Naive thymus-derived CD4-positive, alpha-beta T cell (primary cell): Measurements from ENCODE around the gene ATAD1. TPM values are rescaled to one million over a fixed set of nuclear protein-coding genes. Genes with fewer than 3 reads are reported as not detected.

ENCODE experiments used
- ATAC-seq: fragments of 150-1000 bp; cut with Tn5 transposase; 2 replicates; pipeline ENCODE4 v1.10.0; 2021; ENCODE audit warnings: mild to moderate bottlenecking, moderate library complexity
- CTCF ChIA-PET: fragments of 350-600 bp; sonication (Branson Sonifier 250); formaldehyde crosslinking; loops from one replicate; lab custom pipeline; 2021; ENCODE audit warnings: antibody characterized with exemption; lab: Charles Lee
- POLR2A ChIA-PET: fragments of 350-600 bp; sonication (Branson Sonifier 250); formaldehyde crosslinking; loops from one replicate; lab custom pipeline; 2021; ENCODE audit warnings: antibody characterized with exemption, inconsistent platforms; lab: Charles Lee
- DNase-seq, 9 donors: peaks; one replicate each; pipeline versions ENCODE4 v3.0.0 to v3.0.0-alpha.2; 2020 to 2022; ENCODE audit warnings: mixed read lengths in 1 of 9
- H3K27ac ChIP-seq: one replicate; pipeline ENCODE4 v1.7.0; 2013; ENCODE audit warnings: mild to moderate bottlenecking, low read depth, low read length, moderate library complexity
- H3K27me3 ChIP-seq, 2 donors: one replicate each; pipeline ENCODE4 v1.7.0; 2013; ENCODE audit warnings: low read length in 2 of 2, mild to moderate bottlenecking in 2 of 2, moderate library complexity in 2 of 2; ENCODE audit not compliant: control insufficient read depth in 2 of 2, insufficient read depth in 2 of 2
- H3K36me3 ChIP-seq, 3 experiments: 1 replicate in 2 of 3; 2 replicates in 1 of 3; pipeline ENCODE4 v1.7.0; 2013; ENCODE audit warnings: low read length in 3 of 3, mild to moderate bottlenecking in 3 of 3, moderate library complexity in 1 of 3; ENCODE audit not compliant: insufficient read depth in 3 of 3, control insufficient read depth in 2 of 3
- H3K4me1 ChIP-seq, 2 donors: one replicate each; pipeline ENCODE4 v1.7.0; 2013; ENCODE audit warnings: low read length in 2 of 2, mild to moderate bottlenecking in 2 of 2, moderate library complexity in 1 of 2; ENCODE audit not compliant: control insufficient read depth in 2 of 2, insufficient read depth in 2 of 2
- H3K4me3 ChIP-seq: 2 replicates; pipeline ENCODE4 v1.7.0; 2013; ENCODE audit warnings: mild to moderate bottlenecking, low read length
- H3K9me3 ChIP-seq, 3 experiments: 1 replicate in 2 of 3; 2 replicates in 1 of 3; pipeline ENCODE4 v1.7.0; 2013; ENCODE audit warnings: low read length in 3 of 3; ENCODE audit not compliant: control insufficient read depth in 2 of 3
- H3K27ac Mint-ChIP-seq, 9 donors: one replicate each; pipeline ENCODE4 v1.8.0; 2020 to 2022; ENCODE audit warnings: mixed read lengths in 9 of 9, mild to moderate bottlenecking in 8 of 9, moderate library complexity in 5 of 9, inconsistent platforms in 2 of 9
- H3K27me3 Mint-ChIP-seq, 5 donors: one replicate each; pipeline ENCODE4 v1.8.0; 2021 to 2022; ENCODE audit warnings: mixed read lengths in 5 of 5, mild to moderate bottlenecking in 1 of 5
- H3K36me3 Mint-ChIP-seq, 5 donors: one replicate each; pipeline ENCODE4 v1.8.0; 2020 to 2022; ENCODE audit warnings: mixed read lengths in 5 of 5, mild to moderate bottlenecking in 3 of 5, inconsistent platforms in 1 of 5
- H3K4me1 Mint-ChIP-seq, 7 donors: one replicate each; pipeline ENCODE4 v1.8.0; 2020 to 2022; ENCODE audit warnings: mixed read lengths in 7 of 7, mild to moderate bottlenecking in 3 of 7, inconsistent platforms in 1 of 7
- H3K4me3 Mint-ChIP-seq, 10 donors: one replicate each; pipeline ENCODE4 v1.8.0; 2020 to 2022; ENCODE audit warnings: mild to moderate bottlenecking in 10 of 10, mixed read lengths in 10 of 10, moderate library complexity in 6 of 10, inconsistent platforms in 2 of 10
- H3K9me3 Mint-ChIP-seq, 11 donors: one replicate each; pipeline ENCODE4 v1.8.0; 2020 to 2022; ENCODE audit warnings: mixed read lengths in 11 of 11, mild to moderate bottlenecking in 4 of 11, inconsistent platforms in 1 of 11, moderate library complexity in 1 of 11
- intact Hi-C, 2 donors: fragments of 100-400 bp; cut with micrococcal nuclease; formaldehyde crosslinking; loops; one replicate each; pipeline ENCODE4 v1.15.1; 2023
- polyA plus RNA-seq, 2 donors: library from polyadenylated mRNA; unstranded; fragments of 300-500 nt; fragmentation: Illumina TruSeq; gene quantifications; one replicate each; pipeline ENCODE4 v1.2.3, GENCODE V29; 2021
- total RNA-seq, 6 experiments: library from RNA in 5 of 6; stranded (reverse) in 5 of 6; gene quantifications; 1 replicate in 5 of 6; 2 replicates in 1 of 6; pipeline ENCODE4 v1.2.3 and lab custom pipeline; 2021 to 2026

Gene ATAD1
- total and polyA plus RNA-seq, 7 experiments from 2014 or later = 33.5 to 53.4 (median 38.6) TPM

- Histone ChIP-seq H3K4me3 (no peak overlapping the region), H3K9me3 (no peaks in the 10 kb centered on the region), H3K36me3 (peaks cover 3 to 30% (median 4%) of the 10 kb centered on the region in 3 experiments), H3K27ac (no peak overlapping the region), H3K27me3 (no peaks in the 10 kb centered on the region), H3K4me1 (no peaks in the 10 kb centered on the region)
- POLR2A ChIA-PET = no interaction called here
- CTCF ChIA-PET = interaction anchor here (0.9 kb wide), 1 partner anchor 1479 kb away, joined by 3 read pairs; no protein-coding TSS in a partner anchor
- Mint-ChIP-seq H3K9me3 (no peaks in the 10 kb centered on the region), H3K36me3 (peaks cover 0 to 38% (median 32%) of the 10 kb centered on the region in 5 donors), H3K4me1 (peaks cover 0 to 8% (median 2%) of the 10 kb centered on the region in 7 donors), H3K27me3 (no peaks in the 10 kb centered on the region), H3K27ac (peak overlapping the region in 2 of 9 donors; percentile 7 to 11), H3K4me3 (no peak overlapping the region)
- intact Hi-C loops = loop anchor here (1.0 to 10.0 kb wide), 4 partner anchors 115 to 239 kb away; no protein-coding TSS in a partner anchor
- ATAC-seq = no peak
- DNase-seq = peak in 4 of 9 donors; percentile 2 to 18 (median 10)
Observed at GRCh38 chr10:87771871-87772500, 46.0 kb downstream of the ATAD1 start.

GRCh38 chr10:87767253-87767652 lies 50.8 kb downstream of the ATAD1 start:
- H3K36me3 ChIP-seq = peaks cover 3 to 25% (median 8%) of the 10 kb centered on the region in 3 experiments
- no peak for DNase-seq
- ChIA-PET CTCF (no interaction called here), POLR2A (no interaction called here)
- H3K27ac ChIP-seq = no peak overlapping the region
- no peaks in the 10 kb centered on the region for H3K9me3 Mint-ChIP-seq
- H3K4me1 Mint-ChIP-seq = peaks cover 0 to 5% (median 0%) of the 10 kb centered on the region in 7 donors
- no peaks in the 10 kb centered on the region for H3K27me3 Mint-ChIP-seq
- H3K36me3 Mint-ChIP-seq = peaks cover 5 to 41% (median 34%) of the 10 kb centered on the region in 5 donors
- H3K27ac Mint-ChIP-seq = no peak overlapping the region
- no peak overlapping the region for H3K4me3 ChIP-seq
- intact Hi-C loops = no loop called here
- H3K9me3 ChIP-seq = no peaks in the 10 kb centered on the region
- ATAC-seq = no peak
- H3K27me3 ChIP-seq = no peaks in the 10 kb centered on the region
- no peaks in the 10 kb centered on the region for H3K4me1 ChIP-seq
- H3K4me3 Mint-ChIP-seq = no peak overlapping the region

- peaks cover 5 to 46% (median 34%) of the 10 kb centered on the region in 5 donors for H3K36me3 Mint-ChIP-seq
- Histone ChIP-seq H3K27ac (no peak overlapping the region), H3K27me3 (no peaks in the 10 kb centered on the region), H3K36me3 (peaks cover 3 to 25% (median 8%) of the 10 kb centered on the region in 3 experiments), H3K9me3 (no peaks in the 10 kb centered on the region), H3K4me3 (no peak overlapping the region), H3K4me1 (no peaks in the 10 kb centered on the region)
- no peak for DNase-seq
- H3K4me3 Mint-ChIP-seq = no peak overlapping the region
- ChIA-PET CTCF (no interaction called here), POLR2A (interaction anchor here (0.7 kb wide), 1 partner anchor 107 kb away, joined by 3 read pairs; no protein-coding TSS in a partner anchor)
- peaks cover 0 to 15% (median 0%) of the 10 kb centered on the region in 7 donors for H3K4me1 Mint-ChIP-seq
- no peaks in the 10 kb centered on the region for H3K9me3 Mint-ChIP-seq
- no peak overlapping the region for H3K27ac Mint-ChIP-seq
- no peak for ATAC-seq
- intact Hi-C loops = no loop called here
- no peaks in the 10 kb centered on the region for H3K27me3 Mint-ChIP-seq
Observed at GRCh38 chr10:87765666-87766376, 52.2 kb downstream of the ATAD1 start.

GRCh38 chr10:87764072-87764934 lies 53.7 kb downstream of the ATAD1 start:
- Mint-ChIP-seq H3K4me1 (peaks cover 0 to 20% (median 2%) of the 10 kb centered on the region in 7 donors), H3K27me3 (no peaks in the 10 kb centered on the region), H3K9me3 (no peaks in the 10 kb centered on the region), H3K36me3 (peaks cover 5 to 45% (median 27%) of the 10 kb centered on the region in 5 donors), H3K27ac (no peak overlapping the region), H3K4me3 (no peak overlapping the region)
- H3K27me3 ChIP-seq = no peaks in the 10 kb centered on the region
- ChIA-PET POLR2A (no interaction called here), CTCF (no interaction called here)
- H3K36me3 ChIP-seq = peaks cover 0 to 27% (median 8%) of the 10 kb centered on the region in 3 experiments
- H3K4me1 ChIP-seq = no peaks in the 10 kb centered on the region
- intact Hi-C loops = no loop called here
- no peak overlapping the region for H3K27ac ChIP-seq
- DNase-seq = no peak
- H3K4me3 ChIP-seq = no peak overlapping the region
- ATAC-seq = no peak
- no peaks in the 10 kb centered on the region for H3K9me3 ChIP-seq

GRCh38 chr10:87763086-87763861 lies 54.8 kb downstream of the ATAD1 start:
- CTCF ChIA-PET = no interaction called here

GRCh38 chr10:87761892-87762291 lies 56.1 kb downstream of the ATAD1 start:
- H3K4me1 Mint-ChIP-seq = peaks cover 0 to 20% (median 7%) of the 10 kb centered on the region in 7 donors
- no peaks in the 10 kb centered on the region for H3K27me3 Mint-ChIP-seq
- Histone ChIP-seq H3K27ac (no peak overlapping the region), H3K9me3 (no peaks in the 10 kb centered on the region), H3K27me3 (no peaks in the 10 kb centered on the region), H3K4me3 (no peak overlapping the region), H3K36me3 (peaks cover 4 to 19% (median 5%) of the 10 kb centered on the region in 3 experiments), H3K4me1 (no peaks in the 10 kb centered on the region)
- H3K9me3 Mint-ChIP-seq = no peaks in the 10 kb centered on the region
- DNase-seq (peak in 1 of 9 donors; percentile 36), ATAC-seq (peak; percentile 51)
- intact Hi-C loops = loop anchor here in 1 of 2 donors (2.0 kb wide), 1 partner anchor 15 kb away; no protein-coding TSS in a partner anchor
- peaks cover 5 to 35% (median 13%) of the 10 kb centered on the region in 5 donors for H3K36me3 Mint-ChIP-seq
- no peak overlapping the region for H3K4me3 Mint-ChIP-seq
- ChIA-PET CTCF (no interaction called here), POLR2A (no interaction called here)
- peak overlapping the region in 3 of 9 donors; percentile 9 to 28 (median 26) for H3K27ac Mint-ChIP-seq

More at GRCh38 chr10:87763086-87763861, 54.8 kb downstream of the ATAD1 start:
- Histone ChIP-seq H3K27me3 (no peaks in the 10 kb centered on the region), H3K36me3 (peaks cover 0 to 21% (median 8%) of the 10 kb centered on the region in 3 experiments), H3K4me3 (no peak overlapping the region), H3K9me3 (no peaks in the 10 kb centered on the region), H3K4me1 (no peaks in the 10 kb centered on the region), H3K27ac (no peak overlapping the region)
- Mint-ChIP-seq H3K4me3 (no peak overlapping the region), H3K27me3 (no peaks in the 10 kb centered on the region), H3K36me3 (peaks cover 5 to 43% (median 24%) of the 10 kb centered on the region in 5 donors), H3K4me1 (peaks cover 0 to 20% (median 2%) of the 10 kb centered on the region in 7 donors), H3K27ac (no peak overlapping the region), H3K9me3 (no peaks in the 10 kb centered on the region)
- intact Hi-C loops = no loop called here
- POLR2A ChIA-PET = no interaction called here
- DNase-seq (no peak), ATAC-seq (no peak)
